ENCODE measurements around the gene KCNQ4.

Gene KCNQ4

DNA sequence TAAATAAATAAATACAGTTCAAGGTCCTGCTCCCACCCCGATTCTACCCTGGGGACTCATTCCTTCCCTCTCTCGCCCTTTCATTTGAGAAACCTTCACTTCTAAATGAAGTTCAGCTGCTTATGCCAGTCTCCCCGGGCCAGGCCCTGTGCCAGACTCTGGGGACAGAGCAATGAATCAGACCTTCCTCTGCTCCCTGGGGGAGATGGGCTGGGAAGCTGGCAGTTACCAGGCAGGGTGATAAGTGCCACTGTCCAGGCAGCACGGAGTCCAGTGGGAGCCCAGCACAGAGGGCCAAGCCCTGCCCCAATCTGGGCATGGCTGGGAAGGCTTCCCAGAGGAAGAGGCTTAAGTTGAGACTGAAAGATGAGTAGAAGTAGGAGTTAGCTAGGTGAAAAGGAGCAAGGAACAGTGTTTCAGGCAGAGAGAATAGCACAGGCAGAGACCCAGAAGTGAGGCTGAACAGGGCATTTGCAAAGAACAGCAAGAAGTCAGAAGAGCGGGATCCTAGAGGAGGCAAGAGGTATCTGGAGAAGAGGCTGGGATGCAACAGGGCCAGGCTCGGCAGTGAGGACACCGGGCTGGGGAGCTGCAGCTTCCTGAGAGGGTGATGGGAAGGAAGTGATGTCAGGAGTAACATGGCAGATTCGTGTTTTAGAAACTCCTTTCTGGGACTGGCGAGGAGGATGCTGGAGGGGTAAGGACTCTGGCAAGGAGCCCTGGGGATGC is 13.5 kb downstream of the KCNQ4 start:
- no peak for DNase-seq

DNA sequence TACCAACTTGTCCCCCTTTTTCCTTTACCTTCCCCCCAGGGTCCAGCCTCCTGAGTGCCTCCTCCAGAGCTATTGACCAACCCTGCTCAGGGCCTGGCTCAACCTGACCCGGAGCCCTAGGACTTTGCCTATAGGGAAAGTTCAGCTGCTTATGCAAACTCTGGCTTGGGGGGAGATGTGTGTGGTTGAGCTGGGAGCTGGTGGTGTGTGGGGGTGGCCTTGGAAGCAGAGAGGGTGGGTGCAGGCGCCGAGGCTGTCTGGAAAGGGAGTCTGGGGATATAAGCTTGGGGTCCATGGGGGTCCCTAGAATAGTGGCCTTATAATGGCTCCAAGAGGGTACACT is 14.1 kb downstream of the KCNQ4 start:
- no peak for DNase-seq

DNA sequence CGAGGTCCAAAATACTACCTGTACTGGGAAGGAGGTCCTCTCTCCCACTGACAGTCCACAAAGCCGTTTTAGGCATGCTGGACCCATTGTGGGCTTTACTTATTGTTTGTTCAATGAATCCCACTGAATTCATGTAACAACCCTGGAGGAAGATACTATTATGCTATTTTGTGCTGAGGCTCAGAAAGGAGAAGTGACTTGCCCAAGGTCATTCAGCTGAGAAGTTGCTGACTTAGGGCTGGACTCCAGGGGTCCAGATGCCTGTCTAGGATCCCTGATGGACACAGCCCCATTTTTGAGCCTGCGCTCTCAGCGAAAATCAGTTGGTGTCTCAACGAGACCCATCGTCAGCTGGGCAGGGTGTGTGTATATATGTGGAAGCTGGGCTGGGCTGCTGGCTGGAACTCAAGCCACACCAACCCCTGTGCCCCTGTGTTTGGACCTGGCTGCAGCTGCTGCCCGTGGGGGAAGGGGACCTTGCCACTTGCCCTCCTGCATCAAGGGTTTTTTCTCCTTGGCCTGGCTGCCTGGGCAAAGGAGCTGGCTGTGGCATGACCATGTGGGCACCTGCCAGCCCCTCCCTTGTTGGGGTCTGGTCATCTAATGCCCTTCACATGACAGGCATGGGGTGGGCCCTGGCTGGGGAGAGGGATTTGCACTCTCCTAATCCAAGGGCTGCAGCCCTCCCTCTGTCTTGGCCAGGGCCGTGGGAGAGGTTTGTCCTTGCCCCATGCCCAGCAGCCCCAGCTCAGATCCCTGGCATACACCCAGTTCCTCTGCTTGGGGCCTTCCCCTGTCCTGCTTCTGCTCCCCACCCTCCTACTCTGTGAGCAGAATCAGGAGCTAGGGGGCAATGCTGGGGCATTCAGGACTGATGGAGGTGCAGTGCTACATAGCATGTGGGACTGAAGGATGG is 15.0 kb downstream of the KCNQ4 start:
- no peak for DNase-seq

DNA sequence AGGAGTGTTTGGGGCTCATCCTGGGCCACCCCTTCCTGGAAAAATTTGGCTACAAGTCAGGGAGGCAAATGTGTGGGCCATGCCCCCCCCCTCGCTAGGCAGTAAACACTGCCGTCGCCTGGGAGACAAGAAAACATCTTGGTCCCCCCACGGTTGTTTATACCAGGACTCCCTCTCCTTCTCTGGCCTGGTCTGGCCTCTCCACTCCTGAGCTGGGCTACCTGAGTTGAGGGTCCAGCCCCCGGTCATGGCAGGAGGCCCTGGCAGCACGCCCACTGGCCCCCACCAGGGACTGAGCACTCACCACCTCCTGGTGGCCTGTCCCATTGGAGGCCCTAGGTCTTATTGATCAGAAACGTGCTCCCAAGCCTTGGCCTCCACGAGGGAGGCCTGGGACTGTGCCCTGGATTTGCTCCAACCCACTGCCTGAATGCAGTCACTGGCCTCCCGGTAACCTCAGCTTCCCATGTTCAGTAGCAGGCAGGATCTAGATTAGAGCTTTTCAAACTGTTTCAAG is 15.8 kb downstream of the KCNQ4 start:
- DNase-seq, result no peak

DNA sequence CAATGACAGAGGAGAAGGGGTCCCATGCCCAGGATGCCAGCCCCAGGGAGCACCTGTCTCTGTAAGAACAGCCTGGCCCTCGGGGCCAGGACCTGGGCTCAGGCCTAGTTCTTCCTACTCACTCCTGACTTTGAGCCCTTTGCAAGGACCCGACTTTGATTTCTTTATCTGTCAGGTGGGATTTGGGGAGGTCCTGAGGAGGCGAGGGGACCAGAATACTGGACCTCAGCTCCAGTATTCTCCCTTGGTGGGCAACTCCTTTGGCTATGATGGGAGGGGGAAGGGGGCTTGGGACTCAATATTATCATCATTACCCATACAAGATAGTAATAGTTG is 18.1 kb downstream of the KCNQ4 start:
- DNase-seq, result no peak

DNA sequence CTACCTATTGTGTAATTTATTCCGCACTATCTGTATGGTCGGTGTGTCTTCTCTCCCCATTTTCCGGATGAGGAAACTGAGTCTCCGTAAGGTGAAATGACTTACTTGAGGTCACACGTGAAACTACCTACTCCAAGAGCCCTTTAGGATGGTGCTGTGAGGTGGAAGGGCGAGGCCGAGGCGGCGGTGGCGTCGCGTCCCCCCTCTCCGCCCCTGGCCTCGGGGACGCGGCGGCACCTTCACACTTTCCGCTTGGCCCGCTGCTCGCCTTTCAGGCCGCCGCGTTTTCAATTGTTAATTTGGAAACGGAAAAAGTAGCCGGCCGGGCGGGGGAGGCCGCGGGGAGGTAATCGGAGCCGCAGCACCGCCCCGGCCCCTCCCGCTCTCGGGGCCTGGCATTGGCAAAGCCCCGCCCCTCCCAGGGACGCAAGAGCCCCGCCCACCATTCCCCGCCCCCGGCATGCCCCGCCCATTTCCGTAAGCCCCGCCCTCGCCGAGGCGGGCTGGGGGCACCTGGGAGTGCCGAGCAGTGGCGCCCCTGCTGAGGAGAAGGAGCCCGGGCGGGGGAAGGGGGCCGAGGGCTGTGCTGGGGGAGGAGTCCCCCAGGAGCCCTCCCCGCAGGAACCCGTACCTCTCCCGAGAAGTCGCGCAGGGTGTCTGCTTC is 18.6 kb downstream of the KCNQ4 start:
- DNase-seq, result peak; percentile 81

DNA sequence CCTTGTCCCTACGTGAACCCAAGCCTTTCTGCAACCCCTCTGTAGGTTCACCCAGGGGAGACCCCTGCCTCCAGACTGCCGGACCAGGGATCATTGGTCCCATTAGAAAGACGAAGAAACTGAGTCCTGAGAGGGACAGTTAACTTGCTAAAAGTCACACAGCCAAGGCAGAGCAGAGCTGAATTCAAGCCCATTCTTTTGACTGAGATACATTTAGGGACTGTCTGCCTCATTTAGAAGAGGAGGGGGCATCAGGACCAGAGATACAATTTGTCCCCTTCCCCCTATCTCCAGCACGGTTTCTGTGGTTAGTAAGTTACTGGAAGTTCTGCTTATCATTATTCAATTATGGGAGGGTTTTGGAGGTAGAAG is 19.1 kb downstream of the KCNQ4 start:
- DNase-seq, result no peak

DNA sequence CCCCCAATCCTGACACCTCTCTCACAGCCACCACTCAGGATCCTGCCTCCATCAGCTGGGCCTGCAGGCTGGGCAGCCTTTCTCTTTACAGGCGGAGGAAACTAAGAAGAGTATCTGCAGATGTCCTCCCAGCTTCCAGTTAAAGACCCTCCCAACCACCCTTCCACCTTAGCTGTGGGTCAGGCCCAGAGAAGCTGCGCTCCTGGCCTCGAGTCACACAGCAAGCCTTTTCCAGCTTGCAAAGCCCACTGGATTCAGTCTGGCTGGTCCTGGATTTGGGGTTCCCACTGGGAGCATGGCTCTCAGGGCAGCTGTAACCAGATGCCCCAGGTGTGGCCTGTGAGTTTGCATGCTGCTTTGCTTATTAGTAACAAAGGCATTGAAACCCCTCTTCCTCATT is 19.9 kb downstream of the KCNQ4 start:
- DNase-seq, result no peak

DNA sequence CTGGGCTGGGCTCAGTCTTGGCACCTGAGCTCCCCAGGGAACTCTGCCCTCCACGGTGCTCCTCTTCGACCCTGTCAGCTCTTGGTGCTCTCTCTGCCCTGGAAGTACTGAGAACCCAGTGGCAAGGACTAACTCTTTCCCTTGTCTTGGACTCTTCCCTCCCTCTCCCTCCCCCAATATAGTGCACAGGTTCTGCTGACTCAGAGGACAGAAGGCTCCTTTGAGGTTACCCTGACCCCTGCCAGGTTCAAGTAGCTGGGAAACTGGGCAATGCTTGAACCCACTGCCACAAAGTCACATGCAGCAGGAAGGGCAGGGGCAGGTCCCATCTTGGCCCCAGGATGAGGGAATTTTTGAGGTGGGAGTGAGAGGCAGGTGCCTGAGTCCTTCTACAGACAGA is 20.3 kb downstream of the KCNQ4 start:
- no peak for DNase-seq

DNA sequence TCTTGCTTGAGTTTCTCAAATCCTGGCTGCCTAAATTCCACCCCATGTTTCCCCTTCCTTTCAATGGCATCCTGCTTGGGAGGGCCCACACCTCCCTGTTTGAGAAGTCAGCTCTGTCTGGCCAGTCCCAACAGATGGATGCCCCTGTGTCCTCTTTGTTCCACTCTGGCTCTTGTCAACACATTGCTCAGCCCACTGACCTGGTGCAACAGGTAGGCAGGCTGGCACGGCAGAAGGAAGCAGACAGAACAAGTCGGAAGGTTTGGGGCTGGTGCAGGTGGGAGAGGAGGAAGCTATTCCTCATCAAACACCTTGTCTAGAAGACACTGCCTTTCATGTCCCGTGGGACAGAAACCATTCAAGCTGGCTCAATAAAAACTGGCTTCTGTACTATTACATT is 22.7 kb downstream of the KCNQ4 start:
- no peak for DNase-seq

DNA sequence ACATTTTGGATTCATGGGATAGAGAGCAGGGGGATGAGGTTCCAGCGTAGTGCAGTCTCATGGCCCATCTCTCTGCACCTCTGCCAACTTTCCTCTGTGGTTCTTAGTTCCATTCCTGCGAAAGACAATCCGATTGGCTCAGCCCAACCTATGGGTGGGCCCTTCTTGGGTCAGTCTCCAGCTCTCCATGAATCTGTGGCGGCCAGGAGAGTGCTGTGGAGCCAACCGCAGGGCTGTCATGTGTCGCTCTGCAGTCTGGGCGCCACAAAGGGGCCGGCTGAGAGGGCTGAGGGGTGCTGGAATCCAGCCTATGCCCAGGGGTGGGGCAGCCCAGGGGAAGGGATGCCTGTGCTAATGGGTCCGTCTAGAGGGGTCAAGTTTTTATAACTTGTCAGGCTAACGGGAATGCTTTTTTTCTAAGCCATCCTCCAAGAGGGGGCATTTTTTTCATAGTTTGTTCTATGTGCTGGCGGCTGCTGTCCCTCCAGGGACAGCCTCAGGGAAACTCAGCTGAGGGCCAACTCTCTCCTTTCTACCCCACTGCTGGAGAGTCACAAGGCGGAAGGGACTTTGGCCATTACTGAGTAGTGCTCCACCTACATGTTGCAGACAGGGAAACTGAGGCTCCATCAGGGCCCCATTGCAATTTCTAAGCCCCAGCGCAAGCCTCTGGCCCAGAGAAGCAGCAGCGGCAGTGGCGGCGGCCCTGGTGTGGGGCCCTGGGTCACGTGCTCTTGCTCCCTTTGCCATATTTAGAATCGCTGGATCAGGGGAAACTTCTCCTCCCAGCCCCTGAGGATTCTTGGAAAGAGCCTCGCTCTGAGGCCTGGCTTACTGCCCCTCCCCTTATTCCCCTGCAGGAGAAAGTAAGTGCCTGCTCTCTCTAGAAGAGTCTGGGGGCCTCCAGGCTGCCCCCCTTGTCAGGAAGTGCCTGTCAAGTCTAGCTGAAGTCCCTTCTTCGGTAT is 23.4 kb downstream of the KCNQ4 start:
- no peak for DNase-seq

DNA sequence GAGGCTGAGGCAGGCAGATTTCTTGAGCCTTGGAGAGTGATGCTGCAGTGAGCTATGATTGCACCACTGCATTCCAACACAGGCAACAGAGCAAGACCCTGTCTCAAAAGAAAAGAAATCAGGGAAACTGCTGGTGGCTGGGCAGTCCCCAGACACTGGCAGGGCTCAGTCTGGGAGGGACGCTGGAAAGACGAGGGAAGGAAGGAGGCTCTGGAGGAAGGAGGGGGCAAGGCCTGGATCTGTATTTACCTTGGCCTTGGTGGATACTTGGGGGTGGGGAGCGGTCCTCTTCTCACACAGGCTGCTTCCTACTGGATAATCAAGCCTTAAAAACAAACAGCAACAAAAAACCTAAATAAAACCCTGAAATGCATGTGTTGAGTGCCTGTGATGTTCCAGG is 24.4 kb downstream of the KCNQ4 start:
- no peak for DNase-seq

DNA sequence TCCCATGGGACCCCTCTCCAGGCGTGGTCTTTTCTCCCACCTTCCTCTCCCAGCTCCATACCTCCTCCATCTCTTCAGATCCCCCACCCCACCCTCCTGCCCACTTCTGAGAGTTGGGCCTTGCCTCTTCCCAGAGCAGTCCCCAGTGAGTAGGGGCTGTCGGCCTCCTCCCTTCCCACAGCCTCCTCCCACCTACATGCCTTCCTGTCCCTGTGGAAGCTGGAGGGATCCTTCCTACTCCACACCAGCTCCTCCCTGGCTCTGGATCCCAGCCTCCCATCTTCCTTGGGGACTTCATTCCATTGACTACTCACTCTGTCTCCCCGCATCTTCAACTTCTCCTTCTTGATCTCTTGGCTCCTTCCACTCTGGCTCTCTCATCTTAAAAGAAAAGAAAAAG is 24.9 kb downstream of the KCNQ4 start:
- no peak for DNase-seq

DNA sequence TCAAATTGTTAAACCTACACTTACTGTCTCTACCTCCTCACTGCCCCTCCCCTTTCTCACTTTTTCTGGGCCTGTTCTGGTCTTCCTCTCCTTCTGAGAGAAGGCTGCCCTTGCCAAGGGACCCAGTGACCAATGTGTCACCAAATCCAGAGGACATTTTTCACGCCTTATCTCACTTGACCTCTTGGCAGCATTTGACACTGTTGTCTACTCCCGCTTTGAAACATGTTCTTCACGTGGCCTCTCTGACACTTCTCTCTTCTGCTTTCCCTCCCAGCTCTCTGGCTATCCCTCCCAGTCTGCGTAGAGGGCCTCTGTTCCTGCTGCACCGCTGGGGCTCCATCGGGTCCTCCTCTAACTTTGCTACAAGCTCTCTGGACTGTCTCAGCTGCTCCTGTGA is 25.3 kb downstream of the KCNQ4 start:
- DNase-seq, result peak; percentile 45

DNA sequence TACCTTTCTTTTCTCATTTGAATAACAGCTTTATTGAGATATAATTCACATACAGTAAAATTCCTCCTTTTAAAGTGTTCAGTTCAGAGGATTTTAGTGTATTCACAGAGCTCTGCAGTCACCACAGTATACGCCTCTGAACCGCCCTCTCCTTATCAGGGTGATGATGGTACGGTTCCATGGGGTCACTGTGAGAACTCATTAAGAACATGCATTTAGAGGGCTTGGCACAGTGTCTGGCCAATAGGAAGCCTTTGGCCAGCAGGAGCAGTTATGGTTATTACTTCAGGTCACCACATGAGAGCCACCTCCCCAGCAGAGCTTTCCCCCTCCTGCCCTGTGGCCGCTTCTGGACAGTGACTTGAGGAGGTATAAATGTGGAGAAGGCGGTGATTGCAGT is 27.3 kb downstream of the KCNQ4 start:
- DNase-seq, result no peak

DNA sequence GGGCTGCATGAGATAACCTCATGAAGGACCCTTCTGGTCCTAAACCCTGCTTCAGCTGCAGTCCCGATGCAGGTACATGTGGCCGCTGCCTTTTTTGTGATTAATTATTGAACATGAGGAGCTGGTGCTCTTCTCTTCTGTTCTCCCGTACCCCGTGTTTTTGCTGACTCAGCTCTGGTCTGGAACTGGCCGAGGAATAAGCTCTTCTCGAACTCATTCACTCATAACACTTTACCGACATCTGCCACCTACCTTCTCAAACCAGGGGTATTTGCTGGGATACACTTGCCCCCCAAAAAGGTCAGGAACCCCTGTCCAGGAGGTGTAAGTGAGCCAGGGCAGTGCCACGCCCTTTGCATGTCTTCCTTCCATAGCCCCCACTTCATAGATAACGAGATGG is 31.8 kb downstream of the KCNQ4 start:
- no peak for DNase-seq

DNA sequence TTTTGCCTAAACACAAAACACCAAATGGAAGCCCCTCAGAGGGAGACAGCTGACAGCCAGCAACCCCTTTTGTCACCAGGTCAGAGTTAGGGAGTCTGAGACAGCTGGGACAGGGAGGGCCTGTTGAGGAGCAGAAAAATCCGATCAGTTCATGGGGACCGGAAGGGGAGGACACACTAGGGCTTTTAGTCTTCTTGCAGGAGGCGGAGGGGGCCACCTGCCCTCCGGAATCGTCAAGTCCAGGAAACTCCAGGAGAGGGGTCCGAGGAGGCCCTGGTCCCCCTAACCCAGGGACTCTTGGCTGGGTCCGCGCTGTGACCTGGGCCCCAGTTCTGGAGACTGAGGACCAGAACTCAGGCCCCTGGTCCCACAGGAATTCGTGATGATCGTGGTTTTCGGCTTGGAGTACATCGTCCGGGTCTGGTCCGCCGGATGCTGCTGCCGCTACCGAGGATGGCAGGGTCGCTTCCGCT is 34.2 kb downstream of the KCNQ4 start:
- peak; percentile 22 for DNase-seq

DNA sequence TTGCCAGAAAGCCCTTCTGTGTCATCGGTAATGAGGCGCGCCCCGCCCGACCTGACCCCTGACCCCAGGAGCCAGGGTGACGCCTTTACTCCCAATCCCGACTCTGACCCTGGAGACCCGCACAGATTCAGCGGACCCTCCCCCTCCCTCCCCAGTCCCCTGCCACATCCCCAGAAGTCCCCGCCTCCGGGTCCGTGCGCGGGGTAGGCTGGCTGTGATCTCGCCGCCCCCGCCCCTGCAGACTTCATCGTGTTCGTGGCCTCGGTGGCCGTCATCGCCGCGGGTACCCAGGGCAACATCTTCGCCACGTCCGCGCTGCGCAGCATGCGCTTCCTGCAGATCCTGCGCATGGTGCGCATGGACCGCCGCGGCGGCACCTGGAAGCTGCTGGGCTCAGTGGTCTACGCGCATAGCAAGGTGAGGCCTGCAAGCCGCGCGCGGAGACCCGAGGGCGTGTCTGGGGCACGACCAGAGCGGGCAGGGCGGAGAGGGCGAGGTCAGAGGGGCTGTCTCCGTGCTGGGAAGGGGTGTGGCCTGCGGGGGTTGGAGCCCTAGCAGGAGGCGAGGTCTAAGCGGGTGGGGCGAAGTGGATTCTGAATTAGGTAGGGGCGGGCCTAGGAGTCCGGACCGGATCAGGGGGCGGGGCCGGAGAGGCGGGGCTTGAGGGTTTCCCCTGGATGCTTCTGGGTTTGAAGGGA is 34.8 kb downstream of the KCNQ4 start:
- peak; percentile 63 for DNase-seq

DNA sequence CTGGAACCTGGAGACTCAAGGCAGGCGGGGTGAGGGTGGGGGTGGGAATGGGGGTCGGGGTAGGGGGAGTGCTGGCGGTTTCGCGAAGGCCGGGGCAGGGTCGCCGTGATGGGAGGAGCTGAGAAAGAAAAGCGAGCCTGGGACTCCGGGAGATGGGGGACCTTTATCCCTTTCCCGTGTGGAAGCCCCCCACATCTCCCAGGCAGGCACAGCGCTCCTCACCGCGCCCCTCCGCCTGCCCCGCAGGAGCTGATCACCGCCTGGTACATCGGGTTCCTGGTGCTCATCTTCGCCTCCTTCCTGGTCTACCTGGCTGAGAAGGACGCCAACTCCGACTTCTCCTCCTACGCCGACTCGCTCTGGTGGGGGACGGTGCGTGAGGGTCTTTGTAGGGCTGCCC is 35.5 kb downstream of the KCNQ4 start:
- no peak for DNase-seq

DNA sequence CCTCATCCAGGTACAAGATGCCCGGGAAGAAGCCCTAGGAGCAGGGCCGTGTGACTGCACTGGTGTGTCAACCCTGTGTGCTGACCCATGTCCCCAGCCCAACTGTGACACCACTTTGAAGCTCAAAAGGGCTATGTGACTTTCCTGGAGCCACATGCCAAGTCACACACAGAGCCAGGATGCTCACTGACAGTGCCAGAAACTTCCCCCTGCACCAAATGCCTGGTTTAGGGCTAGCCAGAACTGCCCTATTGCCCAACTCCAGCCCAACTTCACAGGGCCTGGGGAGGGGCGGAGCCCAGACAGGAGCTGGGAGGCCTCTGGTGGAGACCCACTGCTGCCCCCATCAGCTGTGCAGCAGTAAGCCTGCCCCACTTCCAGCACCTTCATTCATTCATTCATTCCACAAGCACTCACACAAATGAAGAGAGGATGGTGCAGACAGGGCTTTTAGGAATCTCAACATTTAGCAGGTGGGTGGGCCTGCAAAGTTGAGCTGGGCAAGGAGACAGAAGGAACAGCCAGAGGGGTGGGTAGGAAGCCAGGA is 36.7 kb downstream of the KCNQ4 start:
- DNase-seq, result no peak

DNA sequence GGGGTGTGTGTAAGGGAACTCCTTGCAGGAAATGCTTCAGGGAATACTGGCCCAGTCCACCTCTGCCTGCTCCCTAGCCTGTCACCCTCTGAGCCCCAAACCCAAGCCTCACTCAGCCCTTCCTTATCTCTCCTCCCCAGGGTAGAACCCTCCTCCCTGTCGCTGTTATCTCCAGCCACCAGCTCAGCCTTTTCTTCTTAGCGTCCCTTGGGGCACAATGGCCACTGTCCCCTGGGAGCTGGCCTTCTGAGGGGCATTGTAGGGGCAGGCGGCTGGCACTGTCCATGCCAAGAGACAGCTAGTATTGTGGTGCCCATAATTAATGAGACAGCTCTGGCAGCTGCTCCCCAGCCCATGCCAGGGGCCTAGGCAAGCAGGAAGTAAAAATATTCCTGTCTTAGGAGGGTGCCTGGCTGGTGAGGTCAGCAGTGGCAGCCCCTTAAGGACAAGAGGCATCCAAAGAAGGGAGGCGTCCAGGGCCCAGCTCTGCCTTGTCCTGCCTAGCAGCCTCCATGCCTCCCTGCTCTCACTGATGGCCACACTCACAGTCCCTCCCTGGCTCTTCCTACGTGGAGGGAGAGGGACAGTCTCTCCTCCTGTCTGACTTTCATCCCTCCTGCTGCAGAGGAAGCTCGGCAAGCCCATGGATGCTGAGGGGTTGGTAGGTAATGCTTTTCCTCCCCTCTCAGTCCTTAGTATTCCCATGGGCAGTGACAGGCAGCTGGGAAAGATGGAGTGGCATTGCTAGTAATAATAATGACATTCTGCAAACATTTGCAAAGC is 37.5 kb downstream of the KCNQ4 start:
- no peak for DNase-seq
